Measurements from ENCODE around the gene PISD.

PISD gene

GRCh38 chr22:31637447-31637890 lies 24.5 kb downstream of the PISD start:
- ATAC-seq, result no peak
- TF ChIP-seq, protein P1, sequence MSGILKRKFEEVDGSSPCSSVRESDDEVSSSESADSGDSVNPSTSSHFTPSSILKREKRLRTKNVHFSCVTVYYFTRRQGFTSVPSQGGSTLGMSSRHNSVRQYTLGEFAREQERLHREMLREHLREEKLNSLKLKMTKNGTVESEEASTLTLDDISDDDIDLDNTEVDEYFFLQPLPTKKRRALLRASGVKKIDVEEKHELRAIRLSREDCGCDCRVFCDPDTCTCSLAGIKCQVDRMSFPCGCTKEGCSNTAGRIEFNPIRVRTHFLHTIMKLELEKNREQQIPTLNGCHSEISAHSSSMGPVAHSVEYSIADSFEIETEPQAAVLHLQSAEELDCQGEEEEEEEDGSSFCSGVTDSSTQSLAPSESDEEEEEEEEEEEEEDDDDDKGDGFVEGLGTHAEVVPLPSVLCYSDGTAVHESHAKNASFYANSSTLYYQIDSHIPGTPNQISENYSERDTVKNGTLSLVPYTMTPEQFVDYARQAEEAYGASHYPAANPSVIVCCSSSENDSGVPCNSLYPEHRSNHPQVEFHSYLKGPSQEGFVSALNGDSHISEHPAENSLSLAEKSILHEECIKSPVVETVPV (CRISPR knock-in tag; IDR thresholded peaks at IDR 0.05), result no peak
- TF ChIP-seq ZNF70 (CRISPR knock-in tag; IDR thresholded peaks at IDR 0.05) (no peak), ESRRG (CRISPR knock-in tag; IDR thresholded peaks at IDR 0.05) (no peak), ZNF565 (CRISPR knock-in tag; conservative IDR thresholded peaks at IDR 0.05; ENCODE audit: low read depth) (no peak), ZFP30 (CRISPR knock-in tag; IDR thresholded peaks at IDR 0.05) (no peak), ZNF8 (CRISPR knock-in tag; IDR thresholded peaks at IDR 0.05) (no peak), ISL1 (CRISPR knock-in tag; IDR thresholded peaks at IDR 0.05) (no peak)
- TF ChIP-seq, protein P2, sequence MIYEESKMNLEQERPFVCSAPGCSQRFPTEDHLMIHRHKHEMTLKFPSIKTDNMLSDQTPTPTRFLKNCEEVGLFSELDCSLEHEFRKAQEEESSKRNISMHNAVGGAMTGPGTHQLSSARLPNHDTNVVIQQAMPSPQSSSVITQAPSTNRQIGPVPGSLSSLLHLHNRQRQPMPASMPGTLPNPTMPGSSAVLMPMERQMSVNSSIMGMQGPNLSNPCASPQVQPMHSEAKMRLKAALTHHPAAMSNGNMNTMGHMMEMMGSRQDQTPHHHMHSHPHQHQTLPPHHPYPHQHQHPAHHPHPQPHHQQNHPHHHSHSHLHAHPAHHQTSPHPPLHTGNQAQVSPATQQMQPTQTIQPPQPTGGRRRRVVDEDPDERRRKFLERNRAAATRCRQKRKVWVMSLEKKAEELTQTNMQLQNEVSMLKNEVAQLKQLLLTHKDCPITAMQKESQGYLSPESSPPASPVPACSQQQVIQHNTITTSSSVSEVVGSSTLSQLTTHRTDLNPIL (CRISPR knock-in tag; IDR thresholded peaks at IDR 0.05; ENCODE audit: low read depth), result no peak
- TF ChIP-seq, protein P3, sequence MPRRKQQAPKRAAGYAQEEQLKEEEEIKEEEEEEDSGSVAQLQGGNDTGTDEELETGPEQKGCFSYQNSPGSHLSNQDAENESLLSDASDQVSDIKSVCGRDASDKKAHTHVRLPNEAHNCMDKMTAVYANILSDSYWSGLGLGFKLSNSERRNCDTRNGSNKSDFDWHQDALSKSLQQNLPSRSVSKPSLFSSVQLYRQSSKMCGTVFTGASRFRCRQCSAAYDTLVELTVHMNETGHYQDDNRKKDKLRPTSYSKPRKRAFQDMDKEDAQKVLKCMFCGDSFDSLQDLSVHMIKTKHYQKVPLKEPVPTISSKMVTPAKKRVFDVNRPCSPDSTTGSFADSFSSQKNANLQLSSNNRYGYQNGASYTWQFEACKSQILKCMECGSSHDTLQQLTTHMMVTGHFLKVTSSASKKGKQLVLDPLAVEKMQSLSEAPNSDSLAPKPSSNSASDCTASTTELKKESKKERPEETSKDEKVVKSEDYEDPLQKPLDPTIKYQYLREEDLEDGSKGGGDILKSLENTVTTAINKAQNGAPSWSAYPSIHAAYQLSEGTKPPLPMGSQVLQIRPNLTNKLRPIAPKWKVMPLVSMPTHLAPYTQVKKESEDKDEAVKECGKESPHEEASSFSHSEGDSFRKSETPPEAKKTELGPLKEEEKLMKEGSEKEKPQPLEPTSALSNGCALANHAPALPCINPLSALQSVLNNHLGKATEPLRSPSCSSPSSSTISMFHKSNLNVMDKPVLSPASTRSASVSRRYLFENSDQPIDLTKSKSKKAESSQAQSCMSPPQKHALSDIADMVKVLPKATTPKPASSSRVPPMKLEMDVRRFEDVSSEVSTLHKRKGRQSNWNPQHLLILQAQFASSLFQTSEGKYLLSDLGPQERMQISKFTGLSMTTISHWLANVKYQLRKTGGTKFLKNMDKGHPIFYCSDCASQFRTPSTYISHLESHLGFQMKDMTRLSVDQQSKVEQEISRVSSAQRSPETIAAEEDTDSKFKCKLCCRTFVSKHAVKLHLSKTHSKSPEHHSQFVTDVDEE (CRISPR knock-in tag; IDR thresholded peaks at IDR 0.05), result no peak

- ATAC-seq, result no peak
- TF ChIP-seq OSR1 (CRISPR knock-in tag; IDR thresholded peaks at IDR 0.05) (no peak), RARB (CRISPR knock-in tag; IDR thresholded peaks at IDR 0.05) (no peak)
- TF ChIP-seq, protein P2 (CRISPR knock-in tag; IDR thresholded peaks at IDR 0.05; ENCODE audit: low read depth), result no peak
Observed at GRCh38 chr22:31635638-31636306, 26.2 kb downstream of the PISD start.

GRCh38 chr22:31631436-31631835 lies 30.6 kb downstream of the PISD start:
- TF ChIP-seq ZFP30 (CRISPR knock-in tag; IDR thresholded peaks at IDR 0.05), result no peak
- TF ChIP-seq PPARA (CRISPR knock-in tag; IDR thresholded peaks at IDR 0.05; ENCODE audit: borderline replicate concordance), result no peak
- no peak for TF ChIP-seq RARB (CRISPR knock-in tag; IDR thresholded peaks at IDR 0.05)
- TF ChIP-seq TCF4 (CRISPR knock-in tag; IDR thresholded peaks at IDR 0.05; ENCODE audit: borderline replicate concordance), result no peak
- no peak for TF ChIP-seq GLIS3 (CRISPR knock-in tag; IDR thresholded peaks at IDR 0.05)
- no peak for TF ChIP-seq BACH2 (CRISPR knock-in tag; IDR thresholded peaks at IDR 0.05; ENCODE audit: borderline replicate concordance)
- TF ChIP-seq, protein P1 (CRISPR knock-in tag; IDR thresholded peaks at IDR 0.05), result no peak
- no peak for TF ChIP-seq POU6F1 (CRISPR knock-in tag; IDR thresholded peaks at IDR 0.05; ENCODE audit: borderline replicate concordance, low read depth)
- TF ChIP-seq, protein P3 (CRISPR knock-in tag; IDR thresholded peaks at IDR 0.05), result no peak
- TF ChIP-seq ZNF70 (CRISPR knock-in tag; IDR thresholded peaks at IDR 0.05), result no peak
- no peak for TF ChIP-seq ESRRG (CRISPR knock-in tag; IDR thresholded peaks at IDR 0.05)
- TF ChIP-seq ZC3H10 (CRISPR knock-in tag; IDR thresholded peaks at IDR 0.05), result no peak
- TF ChIP-seq, protein P4, sequence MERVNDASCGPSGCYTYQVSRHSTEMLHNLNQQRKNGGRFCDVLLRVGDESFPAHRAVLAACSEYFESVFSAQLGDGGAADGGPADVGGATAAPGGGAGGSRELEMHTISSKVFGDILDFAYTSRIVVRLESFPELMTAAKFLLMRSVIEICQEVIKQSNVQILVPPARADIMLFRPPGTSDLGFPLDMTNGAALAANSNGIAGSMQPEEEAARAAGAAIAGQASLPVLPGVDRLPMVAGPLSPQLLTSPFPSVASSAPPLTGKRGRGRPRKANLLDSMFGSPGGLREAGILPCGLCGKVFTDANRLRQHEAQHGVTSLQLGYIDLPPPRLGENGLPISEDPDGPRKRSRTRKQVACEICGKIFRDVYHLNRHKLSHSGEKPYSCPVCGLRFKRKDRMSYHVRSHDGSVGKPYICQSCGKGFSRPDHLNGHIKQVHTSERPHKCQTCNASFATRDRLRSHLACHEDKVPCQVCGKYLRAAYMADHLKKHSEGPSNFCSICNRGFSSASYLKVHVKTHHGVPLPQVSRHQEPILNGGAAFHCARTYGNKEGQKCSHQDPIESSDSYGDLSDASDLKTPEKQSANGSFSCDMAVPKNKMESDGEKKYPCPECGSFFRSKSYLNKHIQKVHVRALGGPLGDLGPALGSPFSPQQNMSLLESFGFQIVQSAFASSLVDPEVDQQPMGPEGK (CRISPR knock-in tag; IDR thresholded peaks at IDR 0.05; ENCODE audit: borderline replicate concordance), result no peak
- no peak for TF ChIP-seq ZFP3 (CRISPR knock-in tag; IDR thresholded peaks at IDR 0.05)
- ATAC-seq, result no peak

Measured in SK-N-SH treated with all-trans-retinoic acid at 6 μM for 48 hours (cell line).